Sigmoid colon (tissue), 3 donors: ENCODE measurements around the gene OBP2A.

ENCODE experiments used
- POLR2A ChIP-seq, 2 donors: fragments of 450-650 bp; IDR thresholded peaks; one replicate each; pipeline ENCODE4 v1.6.1; 2016; ENCODE audit warnings: antibody characterized with exemption in 2 of 2, mild to moderate bottlenecking in 2 of 2, moderate library complexity in 2 of 2
- TF ChIP-seq, protein P1 (sequence below), 4 experiments: fragments of 450-650 bp in 3 of 4; fragments of 200-600 bp in 1 of 4; IDR thresholded peaks; one replicate each; pipeline ENCODE4 v1.5.1; 2016 to 2019; ENCODE audit warnings: antibody characterized with exemption in 4 of 4, mild to moderate bottlenecking in 3 of 4, moderate library complexity in 2 of 4

DNA sequence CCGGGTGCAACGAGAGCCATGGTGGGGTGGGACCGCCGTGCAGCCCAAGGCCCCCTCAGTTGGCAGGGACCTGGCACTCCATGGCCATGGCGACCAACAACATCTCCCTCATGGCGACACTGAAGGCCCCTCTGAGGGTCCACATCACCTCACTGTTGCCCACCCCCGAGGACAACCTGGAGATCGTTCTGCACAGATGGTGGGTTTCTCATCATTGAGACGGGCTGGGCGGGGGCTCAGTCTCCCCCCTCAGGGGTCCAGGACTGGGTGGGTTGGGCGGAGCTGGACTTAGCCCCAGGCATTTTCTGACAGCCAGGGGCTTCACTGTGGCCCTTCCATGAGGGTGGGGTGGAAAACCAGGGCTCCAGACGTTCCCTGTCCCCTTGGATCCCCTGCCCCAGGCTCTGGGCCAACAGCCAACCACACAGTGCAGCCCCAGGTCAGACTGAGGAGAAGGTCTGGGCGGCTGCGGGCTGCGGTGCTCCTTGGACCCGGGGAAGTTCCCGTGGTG lies 16.4 kb downstream of the OBP2A start:
- TF ChIP-seq, protein P1, sequence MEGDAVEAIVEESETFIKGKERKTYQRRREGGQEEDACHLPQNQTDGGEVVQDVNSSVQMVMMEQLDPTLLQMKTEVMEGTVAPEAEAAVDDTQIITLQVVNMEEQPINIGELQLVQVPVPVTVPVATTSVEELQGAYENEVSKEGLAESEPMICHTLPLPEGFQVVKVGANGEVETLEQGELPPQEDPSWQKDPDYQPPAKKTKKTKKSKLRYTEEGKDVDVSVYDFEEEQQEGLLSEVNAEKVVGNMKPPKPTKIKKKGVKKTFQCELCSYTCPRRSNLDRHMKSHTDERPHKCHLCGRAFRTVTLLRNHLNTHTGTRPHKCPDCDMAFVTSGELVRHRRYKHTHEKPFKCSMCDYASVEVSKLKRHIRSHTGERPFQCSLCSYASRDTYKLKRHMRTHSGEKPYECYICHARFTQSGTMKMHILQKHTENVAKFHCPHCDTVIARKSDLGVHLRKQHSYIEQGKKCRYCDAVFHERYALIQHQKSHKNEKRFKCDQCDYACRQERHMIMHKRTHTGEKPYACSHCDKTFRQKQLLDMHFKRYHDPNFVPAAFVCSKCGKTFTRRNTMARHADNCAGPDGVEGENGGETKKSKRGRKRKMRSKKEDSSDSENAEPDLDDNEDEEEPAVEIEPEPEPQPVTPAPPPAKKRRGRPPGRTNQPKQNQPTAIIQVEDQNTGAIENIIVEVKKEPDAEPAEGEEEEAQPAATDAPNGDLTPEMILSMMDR (IDR thresholded peaks at IDR 0.05) = no peak
- no peak for TF ChIP-seq POLR2A (IDR thresholded peaks at IDR 0.05)
